WERI-Rb-1 (cell line): ENCODE results near the gene PPP2R2B.

ENCODE experiments used
- DNase-seq: peaks from one replicate; pipeline ENCODE4 v3.0.0-alpha.2; 2020
- H3K27ac ChIP-seq: fragments of 250-450 bp; sonication (Bioruptor Pico); 2 replicates; pipeline ENCODE4 v1.5.1; 2020; ENCODE audit warnings: mild to moderate bottlenecking, moderate library complexity
- H3K27me3 ChIP-seq: fragments of 250-450 bp; sonication (Bioruptor Pico); 2 replicates; pipeline ENCODE4 v1.5.1; 2021; ENCODE audit warnings: mild to moderate bottlenecking, low read depth, moderate library complexity; ENCODE audit not compliant: insufficient read depth, severe bottlenecking
- H3K36me3 ChIP-seq: fragments of 250-450 bp; sonication (Bioruptor Pico); 2 replicates; pipeline ENCODE4 v1.5.1; 2020; ENCODE audit warnings: mild to moderate bottlenecking, moderate library complexity
- H3K4me3 ChIP-seq: 2 replicates; pipeline ENCODE4 v1.5.1; 2011; ENCODE audit warnings: low read depth, mild to moderate bottlenecking, control low read depth, low read length
- H3K9me3 ChIP-seq: fragments of 250-450 bp; sonication (Bioruptor Pico); 2 replicates; pipeline ENCODE4 v1.5.1; 2021; ENCODE audit warnings: mild to moderate bottlenecking, moderate library complexity; ENCODE audit not compliant: severe bottlenecking
- CTCF ChIP-seq: IDR thresholded peaks from 2 replicates; pipeline ENCODE4 v1.5.1; 2011; ENCODE audit warnings: low read depth, mild to moderate bottlenecking, control low read depth, inconsistent platforms, low read length

The PPP2R2B gene

DNA sequence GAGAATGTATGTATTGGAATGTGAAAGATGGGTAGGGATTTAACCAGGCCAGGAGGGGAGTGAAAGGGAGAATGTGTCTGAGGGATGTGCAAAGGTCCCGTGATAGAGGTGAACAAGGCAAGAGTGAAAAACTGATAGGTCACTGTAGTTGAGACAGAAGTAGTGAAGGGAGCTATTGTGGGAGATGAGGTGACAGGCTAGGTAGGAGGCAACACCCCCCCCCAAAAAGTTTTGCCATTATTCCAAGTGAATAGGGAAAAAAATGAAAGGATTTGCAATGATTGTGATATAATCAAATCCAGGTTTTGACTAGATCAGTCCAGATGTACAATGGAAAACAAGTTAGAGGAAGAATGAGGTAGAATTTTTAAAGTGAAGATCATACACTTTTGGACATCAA, 226.0 kb downstream of the PPP2R2B start:
- H3K36me3 ChIP-seq: no peaks in the 10 kb centered on the region
- no peaks in the 10 kb centered on the region for H3K9me3 ChIP-seq
- H3K27ac ChIP-seq: no peak overlapping the region
- H3K4me3 ChIP-seq: no peak overlapping the region
- TF ChIP-seq CTCF: no peak
- no peaks in the 10 kb centered on the region for H3K27me3 ChIP-seq
- no peak for DNase-seq

DNA sequence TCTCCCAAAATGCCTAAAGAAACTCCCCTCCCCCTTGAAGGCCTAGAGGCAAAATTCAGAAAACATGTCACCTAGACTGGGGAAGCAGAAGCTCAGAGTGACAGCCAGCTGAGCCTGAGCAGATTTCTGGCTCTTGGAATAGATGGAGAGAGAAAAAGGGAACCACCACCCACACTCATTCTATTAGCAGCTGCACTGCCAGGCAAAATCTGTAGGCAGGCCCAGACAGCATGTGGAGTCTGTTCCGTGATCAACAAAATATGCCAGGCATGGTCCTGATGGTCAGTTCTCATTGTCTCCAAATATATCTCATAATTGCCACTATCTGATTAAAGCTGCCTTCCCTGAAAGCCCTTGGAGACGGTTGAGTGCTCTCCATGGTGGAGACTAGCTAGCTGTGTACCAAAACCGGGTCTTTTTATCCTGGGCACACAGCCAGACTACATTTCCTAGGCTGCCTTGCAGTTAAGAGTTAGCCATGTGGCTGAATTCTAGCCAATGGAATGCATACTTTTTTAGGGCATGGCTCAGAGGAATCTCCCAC, 230.8 kb downstream of the PPP2R2B start:
- DNase-seq: no peak
- Histone ChIP-seq H3K4me3 (no peak overlapping the region), H3K9me3 (no peaks in the 10 kb centered on the region), H3K27me3 (no peaks in the 10 kb centered on the region), H3K36me3 (no peaks in the 10 kb centered on the region), H3K27ac (no peak overlapping the region)
- TF ChIP-seq CTCF: no peak

DNA sequence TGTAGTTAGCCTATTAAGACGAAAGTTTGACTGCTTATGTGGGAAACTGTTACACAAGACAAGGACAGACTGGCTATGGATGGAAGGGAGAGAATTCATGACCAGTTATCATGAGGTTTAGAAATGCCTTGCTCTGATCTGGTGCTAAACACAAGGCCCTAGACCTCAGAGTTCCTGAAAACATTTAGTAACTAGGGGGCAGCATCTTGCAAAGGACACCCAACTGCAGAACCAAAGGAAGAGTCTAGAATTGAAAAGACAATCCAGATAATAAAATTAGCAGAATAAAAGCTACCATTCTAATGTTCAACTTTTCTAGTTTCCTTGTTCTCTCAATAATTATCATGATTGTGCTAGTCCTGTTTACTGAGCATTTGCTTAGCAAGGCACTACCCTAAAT, 232.1 kb downstream of the PPP2R2B start:
- Histone ChIP-seq H3K36me3 (no peaks in the 10 kb centered on the region), H3K27ac (no peak overlapping the region), H3K27me3 (no peaks in the 10 kb centered on the region), H3K4me3 (no peak overlapping the region), H3K9me3 (no peaks in the 10 kb centered on the region)
- no peak for DNase-seq
- no peak for TF ChIP-seq CTCF

DNA sequence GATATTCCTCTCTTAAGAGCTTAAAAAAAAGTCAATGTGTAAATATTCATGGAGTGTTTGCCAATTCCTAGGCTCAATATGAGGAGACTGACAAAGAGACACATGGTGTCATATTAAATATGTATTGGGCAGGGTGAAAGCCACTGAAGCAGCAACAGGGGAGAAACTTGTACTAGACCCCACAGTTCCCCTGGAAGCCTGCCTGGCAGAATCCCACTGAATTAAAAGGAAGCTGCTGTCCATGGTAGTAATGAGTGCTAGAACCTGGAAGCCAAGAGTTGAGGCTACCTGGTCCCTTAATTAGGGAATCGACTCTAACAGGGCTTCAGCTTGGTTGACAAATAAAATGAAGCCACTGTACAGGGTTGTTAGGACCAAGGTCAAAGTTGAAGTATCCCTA, 233.2 kb downstream of the PPP2R2B start:
- TF ChIP-seq CTCF: no peak
- no peak for DNase-seq
- H3K9me3 ChIP-seq: no peaks in the 10 kb centered on the region
- no peaks in the 10 kb centered on the region for H3K36me3 ChIP-seq
- no peak overlapping the region for H3K4me3 ChIP-seq
- H3K27me3 ChIP-seq: no peaks in the 10 kb centered on the region
- no peak overlapping the region for H3K27ac ChIP-seq

GRCh38 chr5:146644831-146645230, 233.7 kb downstream of the PPP2R2B start:
- no peak for DNase-seq
- TF ChIP-seq CTCF: no peak
- H3K27ac ChIP-seq: no peak overlapping the region
- H3K36me3 ChIP-seq: no peaks in the 10 kb centered on the region
- H3K4me3 ChIP-seq: no peak overlapping the region
- H3K9me3 ChIP-seq: no peaks in the 10 kb centered on the region
- H3K27me3 ChIP-seq: no peaks in the 10 kb centered on the region

- no peak for TF ChIP-seq CTCF
- Histone ChIP-seq H3K36me3 (no peaks in the 10 kb centered on the region), H3K9me3 (no peaks in the 10 kb centered on the region), H3K27ac (no peak overlapping the region), H3K4me3 (no peak overlapping the region), H3K27me3 (no peaks in the 10 kb centered on the region)
- no peak for DNase-seq
Measured at GRCh38 chr5:146643776-146644175, 234.8 kb downstream of the PPP2R2B start.
